ENCODE results near the gene C20orf144.
"Not testable (repeated sequence)": the region's sequence is repeated elsewhere in the genome, so short reads cannot be mapped to it uniquely, and the experiment has no call there.

C20orf144 gene

DNA sequence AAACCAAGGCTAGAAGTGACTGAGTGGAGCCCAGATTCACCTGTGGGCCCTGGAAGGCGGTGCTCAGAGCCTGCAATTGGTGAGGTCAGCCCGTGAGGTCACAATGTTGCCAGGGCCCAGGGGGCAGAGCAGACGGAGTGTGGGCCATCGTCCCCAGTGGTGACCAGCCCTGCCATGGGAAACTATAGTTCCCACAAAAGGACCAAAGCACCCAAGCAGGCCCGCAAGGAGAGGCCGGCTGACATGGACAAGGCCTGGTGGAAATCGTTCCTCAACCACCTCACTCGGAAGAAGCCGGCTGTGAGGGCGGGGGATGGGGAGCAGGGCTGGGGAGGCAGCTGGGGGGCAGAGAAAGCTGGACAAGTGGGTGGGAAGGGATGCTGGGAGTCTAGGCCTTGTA, at the start of gene C20orf144:
C20orf144 (plus strand) TSS at position 156 of the 400 bp plus-strand sequence; CDS start at position 175, 19 bp downstream.
- no peak for DNase-seq

DNA sequence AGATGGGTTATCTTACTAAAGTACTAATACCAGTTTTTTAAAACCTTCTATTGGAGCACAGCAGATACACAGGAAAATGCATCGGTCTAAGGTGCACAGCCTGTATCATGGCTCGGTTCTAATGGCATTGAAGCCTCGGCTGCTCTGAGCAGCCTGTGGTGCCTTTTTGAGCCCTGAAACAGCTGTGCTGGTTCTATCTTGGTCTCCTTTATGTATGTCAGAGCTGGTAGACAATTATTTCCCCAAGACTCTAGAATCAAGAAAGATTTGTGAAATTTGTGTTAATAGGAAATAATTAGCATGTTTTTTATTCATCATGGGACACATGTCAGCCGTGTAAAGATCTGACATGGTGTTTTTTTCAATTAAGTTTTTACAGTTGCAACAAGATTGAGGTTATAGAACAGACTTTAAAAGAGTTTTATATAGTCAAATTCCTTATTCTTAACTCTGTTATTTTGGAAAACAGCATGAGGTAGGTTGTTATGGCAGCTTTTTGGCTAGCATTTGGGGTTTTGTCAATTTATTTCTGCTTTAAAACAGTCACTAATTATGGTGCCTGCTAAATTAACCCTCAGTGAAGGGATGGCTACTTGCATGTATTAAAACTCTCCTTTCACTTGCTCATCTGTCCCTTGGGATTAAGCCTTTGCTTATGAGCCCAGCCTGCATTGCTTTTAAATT, 40.3 kb upstream of the C20orf144 start:
- no peak for DNase-seq

DNA sequence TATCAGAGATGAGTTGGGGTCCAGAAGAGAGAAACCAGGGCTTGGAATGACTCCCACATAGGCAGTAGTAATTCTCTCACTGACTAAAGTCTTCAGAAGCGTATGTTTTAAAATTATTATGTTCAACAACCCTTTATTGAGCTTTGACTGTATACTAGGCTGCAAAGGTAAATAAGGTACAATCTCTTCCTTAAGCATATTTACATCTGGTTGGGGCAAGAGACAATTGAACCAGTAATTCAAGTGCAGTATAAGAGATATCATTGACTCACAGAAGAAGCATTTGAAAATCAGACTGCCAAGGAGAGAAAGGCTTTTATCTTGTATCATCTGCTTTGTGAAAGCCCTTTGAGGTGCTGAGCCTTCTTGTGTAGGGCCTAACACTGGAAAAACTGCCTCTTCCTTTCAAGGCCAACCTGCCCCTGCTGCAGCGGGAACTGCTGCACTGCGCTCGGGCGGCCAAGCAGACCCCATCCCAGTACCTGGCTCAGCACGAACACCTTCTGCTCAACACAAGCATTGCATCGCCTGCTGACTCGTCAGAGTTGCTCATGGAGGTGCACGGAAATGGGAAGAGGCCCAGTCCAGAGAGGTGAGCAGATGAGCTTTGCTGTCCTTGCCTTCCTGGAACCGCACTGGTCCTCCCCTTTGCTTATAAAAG, 39.3 kb upstream of the C20orf144 start:
- no peak for DNase-seq

DNA sequence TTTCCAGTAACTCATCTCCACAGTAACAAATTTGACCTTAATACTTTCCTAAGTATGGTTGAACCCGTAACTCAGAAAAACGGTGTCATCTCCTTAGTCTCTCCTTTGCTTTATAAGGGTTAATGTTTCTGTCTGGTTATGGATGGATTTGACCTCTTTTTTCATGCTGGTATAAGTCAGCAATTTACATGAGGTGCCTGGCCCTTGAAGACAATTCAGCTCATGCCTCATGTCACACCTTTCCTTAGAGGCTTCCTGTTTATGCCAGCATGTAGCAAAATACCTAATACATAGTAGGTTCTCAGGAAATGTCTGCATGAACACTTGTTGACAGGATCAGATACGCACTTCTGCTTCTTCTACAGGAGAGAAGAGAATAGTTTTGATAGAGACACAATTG, 37.7 kb upstream of the C20orf144 start:
- DNase-seq = no peak

DNA sequence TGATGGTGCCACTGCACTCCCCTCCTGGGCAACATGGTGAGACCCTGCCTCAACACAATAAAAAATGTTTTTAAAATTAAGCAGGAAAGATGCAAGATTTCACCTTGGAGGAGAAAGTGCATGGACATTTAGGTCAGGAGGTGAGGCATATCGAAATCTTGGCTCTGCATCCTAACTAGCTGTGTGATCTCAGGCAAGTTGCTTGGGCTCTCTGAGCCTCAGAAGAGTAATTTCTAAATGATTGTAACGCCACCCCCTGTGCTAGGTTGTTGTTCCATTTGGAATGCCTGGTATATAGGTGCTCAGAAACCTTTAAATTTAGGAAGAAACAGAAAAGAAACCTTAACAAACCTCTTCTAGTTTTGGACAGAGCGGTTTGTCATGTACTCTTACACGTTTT, 35.9 kb upstream of the C20orf144 start:
- no peak for DNase-seq

DNA sequence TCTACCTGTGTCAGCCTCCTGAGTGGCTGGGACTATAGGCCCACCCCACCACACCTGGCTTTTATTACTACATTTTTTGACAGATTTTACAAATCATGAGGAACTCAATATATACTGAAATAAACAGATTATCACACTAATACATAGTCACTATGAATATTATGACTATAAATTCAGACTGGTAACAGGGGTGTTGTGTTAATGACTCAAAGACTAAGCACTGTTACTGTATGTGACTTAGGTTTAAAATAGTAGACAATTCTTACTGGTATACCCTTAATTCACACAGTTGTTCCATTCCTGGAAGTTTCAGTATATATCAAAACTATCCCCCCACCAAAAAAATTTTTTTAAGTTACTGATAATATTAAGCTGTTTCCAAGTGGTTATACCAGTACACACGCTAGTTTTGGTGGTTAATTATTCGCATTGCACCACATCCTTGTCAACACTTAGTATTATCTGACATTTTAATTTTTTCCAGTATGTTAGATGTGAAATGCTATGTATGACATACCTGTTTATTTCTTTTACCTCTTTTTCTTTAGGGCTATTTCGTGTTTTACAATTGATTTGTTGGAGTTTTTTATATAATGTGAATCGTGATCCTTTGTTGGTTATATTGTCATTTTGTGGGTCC, 34.4 kb upstream of the C20orf144 start:
- no peak for DNase-seq

DNA sequence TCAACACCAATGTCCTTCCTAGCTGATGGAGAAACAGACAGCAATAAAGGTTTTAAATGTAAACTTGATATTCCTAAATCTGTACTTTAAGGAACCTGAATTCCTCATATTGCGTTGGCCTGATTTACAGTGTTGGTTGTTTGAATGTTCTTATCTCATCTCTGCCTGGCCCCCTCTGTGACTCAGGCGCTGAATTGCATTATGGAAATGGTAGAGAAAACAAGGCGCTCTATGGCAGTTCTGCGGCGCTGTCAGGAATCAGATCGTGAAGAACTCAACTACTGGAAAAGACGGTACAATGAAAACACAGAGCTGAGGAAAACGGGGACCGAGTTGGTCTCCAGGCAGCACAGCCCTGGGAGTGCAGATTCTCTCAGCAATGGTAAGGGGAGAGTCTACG, 32.6 kb upstream of the C20orf144 start:
- no peak for DNase-seq

DNA sequence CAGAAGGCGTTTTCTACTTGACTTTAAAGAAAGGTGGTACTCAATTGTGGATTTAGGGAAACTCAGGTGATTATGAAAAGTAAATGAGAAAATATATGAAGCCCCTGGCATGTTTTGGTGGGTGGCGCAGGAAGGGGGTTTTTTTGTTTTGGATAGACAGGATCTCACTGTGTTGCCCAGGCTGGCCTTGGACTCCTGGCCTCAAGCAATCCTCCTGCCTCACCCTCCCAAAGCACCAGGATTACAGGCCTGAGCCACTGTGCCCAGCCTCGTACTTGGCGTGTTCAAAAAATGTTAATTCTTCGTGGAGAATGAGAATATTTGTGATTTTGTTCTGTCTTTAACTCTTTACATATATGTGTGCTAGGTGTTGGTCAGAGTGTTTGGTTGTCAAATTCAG, 32.1 kb upstream of the C20orf144 start:
- no peak for DNase-seq

DNA sequence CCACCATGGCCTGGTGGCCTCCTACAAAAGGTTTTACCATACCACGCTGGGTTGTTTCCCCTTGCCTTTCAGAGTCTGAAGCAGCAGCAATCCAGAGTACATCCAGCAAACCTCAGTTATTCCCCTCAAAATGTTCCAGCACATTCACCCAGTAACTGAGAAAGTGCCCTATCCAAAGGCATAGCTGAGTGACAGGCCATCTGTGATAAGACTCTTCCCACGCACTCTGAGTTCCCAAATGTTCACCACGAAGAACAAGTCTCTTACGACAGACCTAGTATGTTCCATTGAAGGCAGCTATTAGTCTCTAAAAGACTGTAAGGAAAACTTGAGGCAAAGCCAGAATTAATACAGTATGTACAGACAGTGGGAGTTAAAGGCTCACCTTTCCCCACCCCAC, 31.6 kb upstream of the C20orf144 start:
- DNase-seq = no peak

DNA sequence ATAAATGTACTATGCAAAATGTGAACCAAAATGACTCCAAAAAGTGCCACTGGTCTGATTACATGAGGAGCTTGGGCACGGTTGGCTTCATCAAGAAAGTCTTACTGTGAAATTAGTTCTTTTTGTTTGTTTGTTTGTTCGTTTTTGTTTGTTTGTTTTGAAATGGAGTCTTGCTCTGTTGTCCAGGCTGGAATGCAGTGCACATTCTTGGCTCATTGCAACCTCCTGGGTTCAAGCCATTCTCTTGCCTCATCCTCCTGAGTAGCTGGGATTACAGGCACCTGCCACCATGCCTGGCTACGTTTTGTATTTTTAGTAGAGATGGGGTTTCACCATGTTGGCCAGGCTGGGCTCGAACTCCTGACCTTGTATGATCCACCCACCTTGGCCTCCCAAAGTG, 30.2 kb upstream of the C20orf144 start:
- not testable (repeated sequence) for DNase-seq

DNA sequence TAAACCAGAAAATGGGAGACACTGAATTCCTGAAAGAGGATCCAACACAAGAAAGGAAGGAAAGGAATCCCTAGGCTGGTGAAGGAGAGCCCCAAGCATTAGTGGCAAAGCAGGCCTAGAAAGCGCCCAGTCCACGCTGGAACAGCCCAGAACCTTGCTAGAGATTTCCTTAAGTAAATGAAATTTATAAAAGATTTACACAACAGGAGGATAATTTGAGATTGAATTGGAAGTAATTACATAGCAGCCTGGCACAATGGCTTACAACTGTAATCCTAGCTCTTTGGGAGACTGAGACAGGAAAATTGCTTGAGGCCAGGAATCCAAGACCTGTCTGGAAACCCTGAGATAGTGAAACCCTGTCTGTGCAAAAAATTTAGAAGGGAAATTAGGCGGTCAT, 26.8 kb upstream of the C20orf144 start:
- peak in 1 of 3 experiments; percentile 14 for DNase-seq

DNA sequence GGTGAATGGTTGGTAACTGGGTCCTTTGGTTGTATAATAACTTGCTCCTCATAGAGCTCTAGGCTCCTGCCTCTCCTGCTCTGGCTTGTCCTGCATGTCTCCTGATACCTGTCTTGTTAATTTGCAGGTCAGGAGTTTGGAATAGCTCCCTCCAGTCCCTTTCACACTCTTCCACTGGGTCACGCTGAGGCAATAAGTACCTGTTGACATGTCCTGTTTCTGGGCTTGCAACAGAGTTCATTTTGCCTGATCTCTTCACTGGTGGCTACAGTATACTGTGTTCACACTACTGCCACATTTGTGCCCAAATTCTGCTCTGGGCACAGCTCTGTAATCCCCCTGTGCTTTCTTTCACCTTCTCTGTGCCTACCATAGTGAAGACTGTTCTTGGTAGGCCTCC, 25.4 kb upstream of the C20orf144 start:
- no peak for DNase-seq

DNA sequence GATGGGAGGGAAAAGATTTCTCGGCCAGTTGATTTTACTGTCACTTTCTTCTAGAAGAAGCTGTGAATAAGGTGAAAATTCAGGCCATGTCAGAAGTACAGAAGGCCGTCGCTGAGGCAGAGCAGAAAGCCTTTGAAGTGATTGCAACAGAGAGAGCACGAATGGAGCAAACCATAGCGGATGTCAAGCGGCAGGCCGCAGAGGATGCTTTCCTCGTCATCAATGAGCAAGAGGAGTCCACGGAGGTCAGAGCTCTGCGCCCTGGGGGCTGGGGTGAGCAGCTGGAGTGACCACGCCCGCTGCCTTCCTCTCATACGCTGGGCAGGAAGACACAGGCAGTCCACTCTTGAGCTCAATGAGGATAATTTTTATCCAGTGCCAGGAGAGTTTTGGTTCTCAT, 21.8 kb upstream of the C20orf144 start:
- DNase-seq = no peak

DNA sequence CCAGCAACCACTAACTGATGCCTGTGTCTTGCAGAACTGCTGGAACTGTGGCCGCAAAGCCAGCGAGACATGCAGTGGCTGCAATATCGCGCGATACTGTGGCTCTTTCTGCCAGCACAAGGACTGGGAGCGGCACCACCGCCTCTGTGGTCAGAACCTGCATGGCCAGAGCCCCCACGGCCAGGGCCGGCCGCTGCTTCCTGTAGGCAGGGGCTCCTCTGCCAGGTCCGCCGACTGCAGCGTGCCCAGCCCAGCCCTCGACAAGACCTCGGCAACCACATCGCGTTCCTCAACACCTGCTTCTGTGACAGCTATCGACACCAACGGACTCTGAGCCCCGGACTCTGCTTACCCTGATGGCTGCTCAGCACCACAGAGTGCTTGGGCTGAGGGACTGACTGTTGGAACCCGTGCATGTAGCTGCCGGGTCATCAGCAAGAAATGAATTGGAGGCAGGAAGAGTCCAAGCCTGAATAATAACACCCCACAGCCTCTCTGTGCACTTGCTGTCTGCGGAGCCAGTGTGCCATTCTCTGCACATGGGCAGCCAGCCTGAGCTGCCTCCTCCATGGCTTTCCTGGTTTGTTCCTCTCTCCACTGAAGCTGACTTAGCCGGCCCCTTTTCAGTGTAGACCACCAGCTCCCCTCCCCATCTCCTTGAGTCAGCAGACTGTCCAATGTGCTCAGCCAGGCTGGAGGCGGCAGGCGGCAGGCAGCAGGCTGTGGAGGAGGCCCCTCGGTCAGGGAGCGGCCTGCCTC, 17.6 kb upstream of the C20orf144 start:
- DNase-seq = no peak

DNA sequence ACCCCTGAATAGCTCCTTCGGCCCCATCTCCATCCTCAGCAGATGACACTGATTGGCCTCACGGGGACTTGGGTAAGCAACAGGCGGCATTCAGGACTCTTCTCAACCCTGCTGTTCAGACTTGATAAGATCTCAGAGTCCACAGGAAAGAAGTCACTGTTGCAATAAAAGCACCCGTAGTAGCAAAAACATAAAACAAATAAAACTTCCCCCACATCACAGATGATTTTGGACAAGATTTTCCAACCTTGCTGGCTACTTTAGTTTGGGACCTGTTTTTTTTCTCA, 17.1 kb upstream of the C20orf144 start:
- no peak for DNase-seq

DNA sequence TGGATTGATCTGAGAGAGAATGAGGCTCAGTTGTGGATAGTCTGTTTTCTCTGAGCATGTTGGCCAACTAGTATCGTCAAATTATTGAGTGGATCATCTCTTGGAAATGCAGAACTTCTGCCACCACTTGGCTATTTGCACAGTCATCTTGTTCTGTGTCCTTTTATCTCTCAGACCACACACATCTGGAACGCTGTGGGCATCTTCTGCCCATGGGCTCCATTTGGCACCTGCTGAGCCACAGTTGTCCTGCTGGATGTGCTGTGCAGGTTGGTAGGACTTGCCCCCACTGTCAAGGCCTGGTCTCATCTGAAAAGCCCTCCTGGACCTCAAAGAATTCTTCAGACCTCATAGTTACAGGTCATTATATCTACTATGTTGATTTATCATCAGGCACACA, 16.7 kb upstream of the C20orf144 start:
- DNase-seq = no peak

DNA sequence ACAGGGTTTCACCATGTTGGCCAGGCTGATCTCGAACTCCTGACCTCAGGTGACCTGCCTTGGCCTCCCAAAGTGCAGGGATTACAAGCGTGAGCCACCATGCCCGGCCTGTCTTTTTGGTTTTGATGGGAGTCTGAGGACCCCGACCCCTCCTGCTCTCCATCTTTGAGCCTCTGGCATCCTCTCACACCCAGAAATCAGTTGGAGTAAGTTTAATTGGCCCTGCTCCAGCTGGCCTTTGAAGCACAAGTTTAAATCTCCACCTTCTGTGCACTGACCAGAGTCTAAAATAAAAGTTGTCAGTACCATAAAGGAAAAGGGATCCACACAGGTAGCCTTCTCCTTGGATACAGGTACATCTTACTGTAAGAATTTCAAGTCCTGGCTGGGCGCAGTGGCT, 15.9 kb upstream of the C20orf144 start:
- DNase-seq = no peak

DNA sequence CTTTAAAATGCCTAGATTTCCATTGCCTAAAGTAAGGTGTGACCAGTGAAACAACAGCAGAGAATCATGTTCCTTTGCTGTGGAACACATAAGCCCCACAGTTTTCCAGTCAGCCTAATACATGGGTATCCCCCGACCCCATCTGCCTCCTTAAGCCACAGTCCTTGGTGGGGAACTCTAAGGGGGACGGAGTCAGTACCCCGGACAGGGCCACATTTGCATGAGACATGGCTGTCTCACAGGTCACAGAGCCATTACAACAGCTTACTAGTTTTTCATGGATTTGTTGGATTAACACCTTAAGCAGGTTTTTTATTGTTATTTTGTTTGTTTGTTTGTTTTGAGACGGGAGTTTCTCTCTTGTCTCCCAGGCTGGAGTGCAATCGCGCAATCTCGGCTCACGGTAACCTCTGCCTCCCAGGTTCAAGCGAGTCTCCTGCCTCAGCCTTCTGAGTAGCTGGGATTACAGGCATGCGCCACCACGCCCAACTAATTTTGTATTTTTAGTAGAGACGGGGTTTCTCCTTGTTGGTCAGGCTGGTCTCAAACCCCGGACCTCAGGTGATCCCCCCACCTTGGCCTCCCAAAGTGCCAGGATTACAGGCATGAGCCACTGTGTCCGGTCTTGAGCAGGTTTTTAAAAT, 15.0 kb upstream of the C20orf144 start:
- DNase-seq = not testable (repeated sequence)

DNA sequence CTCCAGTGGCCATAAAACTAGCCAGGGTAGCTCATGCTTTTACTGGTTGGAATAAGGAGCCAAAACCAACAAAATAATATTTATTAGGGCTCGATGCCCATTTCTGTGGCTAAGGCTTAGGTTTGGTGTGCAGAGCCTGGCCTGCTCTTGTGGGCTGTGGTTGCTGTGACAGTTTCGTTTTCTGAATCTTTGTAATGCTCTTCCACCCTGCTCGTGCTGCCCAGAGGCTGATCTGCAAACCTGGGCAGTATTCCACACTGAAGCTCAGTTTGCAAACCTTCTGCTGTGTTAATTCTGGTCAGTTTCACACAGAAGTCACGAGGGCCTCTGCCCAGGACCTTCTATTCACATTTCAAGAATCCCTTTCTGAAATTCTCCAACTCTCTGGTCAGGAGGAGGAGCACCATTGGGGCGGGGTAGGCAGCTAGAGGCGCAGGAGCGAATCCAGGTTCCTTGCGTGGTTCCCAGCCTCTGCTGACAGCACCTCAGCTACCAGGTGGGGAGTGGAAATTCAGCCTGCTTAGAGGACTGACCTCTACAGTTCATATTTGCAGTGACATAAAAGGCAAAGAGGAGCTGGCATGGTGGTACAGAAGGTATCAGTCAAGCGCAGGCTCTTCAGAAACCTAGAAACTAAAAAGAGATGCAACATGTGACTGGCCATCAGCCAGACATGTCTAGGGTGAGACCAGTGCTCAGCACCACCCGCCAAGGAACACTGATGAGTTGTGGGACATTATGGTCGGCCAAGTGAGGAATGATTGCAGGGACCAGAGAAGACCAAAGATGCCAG, 14.3 kb upstream of the C20orf144 start:
- no peak for DNase-seq

DNA sequence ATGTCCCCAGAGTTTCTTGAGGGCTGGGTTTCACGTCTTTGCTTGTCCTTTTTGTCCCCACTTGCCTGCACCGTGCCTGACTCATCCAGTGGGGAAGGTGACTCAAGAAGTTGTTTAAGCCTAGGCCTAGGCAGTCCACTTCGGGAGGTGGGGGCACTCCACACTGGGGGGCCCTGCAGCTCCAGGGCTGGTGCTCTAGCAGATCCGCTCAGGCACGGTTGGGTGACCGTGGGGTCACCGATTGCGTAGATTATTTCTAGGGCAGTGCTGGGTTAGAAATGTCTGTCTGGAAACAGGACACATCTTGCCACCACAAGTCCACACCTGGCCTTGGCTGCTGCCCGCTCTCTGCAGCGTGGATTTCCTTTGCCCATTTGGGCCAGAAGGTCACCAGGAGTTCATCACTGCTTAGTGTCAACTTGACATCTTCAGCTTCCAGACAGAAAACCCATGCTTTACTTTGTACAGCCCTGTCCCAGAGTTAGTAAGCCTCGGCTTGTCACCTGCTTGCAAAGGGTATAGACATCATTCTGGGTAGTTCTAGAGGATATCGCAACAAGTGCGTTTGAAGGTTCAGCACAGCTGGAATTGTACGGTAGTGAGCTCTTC, 13.6 kb upstream of the C20orf144 start:
- DNase-seq = no peak

DNA sequence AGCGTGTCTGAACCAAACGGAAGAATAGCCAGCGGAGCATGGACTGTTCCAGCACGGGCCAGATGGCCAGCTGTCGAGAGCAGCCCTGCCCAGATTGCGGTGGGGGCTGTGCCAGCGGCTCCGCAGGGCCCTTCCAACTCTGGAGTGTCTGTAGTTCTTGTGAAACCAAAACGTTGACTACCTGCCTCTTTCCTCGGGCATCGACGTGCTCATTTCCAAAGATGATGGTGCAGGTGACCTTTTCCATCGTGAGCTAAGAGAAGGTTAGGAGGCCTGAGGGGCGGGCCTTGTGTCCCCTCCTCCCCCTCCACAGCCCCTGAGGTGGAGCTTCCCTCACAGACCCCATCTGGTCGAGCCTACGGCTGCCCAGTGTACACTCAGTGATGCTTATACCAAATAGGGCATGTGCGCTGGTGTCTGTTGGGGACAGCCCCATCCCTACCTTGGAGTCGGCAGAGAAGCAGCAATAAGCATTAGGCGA, 12.9 kb upstream of the C20orf144 start:
- DNase-seq = peak in 2 of 3 experiments; percentile 27 to 45
